ENCODE results near the gene HUS1B. TPM values are rescaled to one million over a fixed set of nuclear protein-coding genes. Genes with fewer than 3 reads are reported as not detected.
A peak's percentile ranks its signal among the peaks of the same experiment; 100 is the strongest.

HUS1B gene
- total and polyA plus RNA-seq, 2 of the 13 experiments (the other 11 are each of a cell fraction or from before 2014, with no cell fraction given) = 0.18 to 0.40 TPM

DNA sequence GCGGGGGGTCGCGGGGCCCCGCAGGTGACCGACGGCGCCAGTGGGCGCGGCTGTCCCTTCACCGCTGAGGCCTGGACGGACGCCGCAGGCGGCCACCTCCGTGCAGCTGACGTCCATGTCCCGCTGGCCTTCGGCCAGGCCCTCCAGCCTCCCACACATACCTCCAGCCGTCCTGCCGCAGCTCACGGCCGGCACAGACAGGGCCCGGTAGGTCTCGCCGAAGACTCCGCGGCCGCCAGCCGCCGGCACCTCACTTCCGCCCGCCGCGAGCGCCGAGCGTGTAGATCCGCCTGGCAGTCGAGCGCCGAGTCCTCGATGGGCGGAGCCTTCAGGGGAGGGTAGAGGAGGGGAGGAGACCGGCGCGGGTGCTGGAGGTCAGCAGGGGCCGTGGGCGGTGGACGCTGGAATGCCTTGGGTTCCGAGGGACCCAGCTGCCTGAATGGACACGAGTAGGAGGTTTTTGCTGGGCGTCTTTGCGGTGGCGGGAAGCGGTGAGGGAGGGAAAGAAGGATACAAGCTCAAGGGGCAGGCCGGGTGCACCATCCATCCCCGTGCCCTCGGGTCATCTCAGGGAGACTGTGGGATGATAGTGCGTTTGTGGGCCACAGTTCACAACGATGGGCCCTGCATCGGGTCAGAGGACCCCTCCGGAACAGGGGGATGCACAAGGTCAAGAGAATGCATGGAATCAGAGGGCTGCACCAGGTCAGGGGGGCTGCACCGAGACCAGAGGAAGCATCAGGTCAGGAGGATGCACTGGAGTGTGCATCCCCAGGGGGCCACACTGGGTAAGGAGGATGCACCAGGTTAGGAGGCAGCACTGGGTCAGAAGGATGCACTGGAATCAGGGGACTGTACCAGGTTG, 36.2 kb upstream of the HUS1B start, which contains the start of gene EXOC2 (continued):
- TF ChIP-seq, protein P1, sequence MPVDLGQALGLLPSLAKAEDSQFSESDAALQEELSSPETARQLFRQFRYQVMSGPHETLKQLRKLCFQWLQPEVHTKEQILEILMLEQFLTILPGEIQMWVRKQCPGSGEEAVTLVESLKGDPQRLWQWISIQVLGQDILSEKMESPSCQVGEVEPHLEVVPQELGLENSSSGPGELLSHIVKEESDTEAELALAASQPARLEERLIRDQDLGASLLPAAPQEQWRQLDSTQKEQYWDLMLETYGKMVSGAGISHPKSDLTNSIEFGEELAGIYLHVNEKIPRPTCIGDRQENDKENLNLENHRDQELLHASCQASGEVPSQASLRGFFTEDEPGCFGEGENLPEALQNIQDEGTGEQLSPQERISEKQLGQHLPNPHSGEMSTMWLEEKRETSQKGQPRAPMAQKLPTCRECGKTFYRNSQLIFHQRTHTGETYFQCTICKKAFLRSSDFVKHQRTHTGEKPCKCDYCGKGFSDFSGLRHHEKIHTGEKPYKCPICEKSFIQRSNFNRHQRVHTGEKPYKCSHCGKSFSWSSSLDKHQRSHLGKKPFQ (CRISPR knock-in tag; IDR thresholded peaks at IDR 0.05; ENCODE audit: insufficient replicate concordance) = peak; percentile 18
- peak; percentile 51; the same call in 1 of the 2 replicates for TF ChIP-seq PPARG (CRISPR knock-in tag; conservative IDR thresholded peaks at IDR 0.05)
- no peak for TF ChIP-seq ZNF530 (CRISPR knock-in tag; IDR thresholded peaks at IDR 0.05; ENCODE audit: low read depth)
- TF ChIP-seq ZFP36L2 (CRISPR knock-in tag; IDR thresholded peaks at IDR 0.05) = peak; percentile 87; the same call in 1 of the 2 replicates
- TF ChIP-seq RARG (CRISPR knock-in tag; IDR thresholded peaks at IDR 0.05; ENCODE audit: low read depth) = 0 out of 2 replicates have a peak, but pooled peaks have one; percentile 21
- no peak for TF ChIP-seq MTA3 (CRISPR knock-in tag; IDR thresholded peaks at IDR 0.05)
- peak; percentile 74; the same call in 1 of the 2 replicates for TF ChIP-seq ZNF780A (CRISPR knock-in tag; IDR thresholded peaks at IDR 0.05)
- TF ChIP-seq, protein P2, sequence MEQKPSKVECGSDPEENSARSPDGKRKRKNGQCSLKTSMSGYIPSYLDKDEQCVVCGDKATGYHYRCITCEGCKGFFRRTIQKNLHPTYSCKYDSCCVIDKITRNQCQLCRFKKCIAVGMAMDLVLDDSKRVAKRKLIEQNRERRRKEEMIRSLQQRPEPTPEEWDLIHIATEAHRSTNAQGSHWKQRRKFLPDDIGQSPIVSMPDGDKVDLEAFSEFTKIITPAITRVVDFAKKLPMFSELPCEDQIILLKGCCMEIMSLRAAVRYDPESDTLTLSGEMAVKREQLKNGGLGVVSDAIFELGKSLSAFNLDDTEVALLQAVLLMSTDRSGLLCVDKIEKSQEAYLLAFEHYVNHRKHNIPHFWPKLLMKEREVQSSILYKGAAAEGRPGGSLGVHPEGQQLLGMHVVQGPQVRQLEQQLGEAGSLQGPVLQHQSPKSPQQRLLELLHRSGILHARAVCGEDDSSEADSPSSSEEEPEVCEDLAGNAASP (CRISPR knock-in tag; IDR thresholded peaks at IDR 0.05; ENCODE audit: borderline replicate concordance) = peak; percentile 90
- TF ChIP-seq MBD4 (IDR thresholded peaks at IDR 0.05; ENCODE audit: borderline replicate concordance, low read length) = no peak
- peak; percentile 21; the same call in 1 of the 2 replicates for TF ChIP-seq ZNF891 (CRISPR knock-in tag; IDR thresholded peaks at IDR 0.05)
- no peak; the same call in 1 of the 2 replicates for TF ChIP-seq NCOA1 (CRISPR knock-in tag; IDR thresholded peaks at IDR 0.05)
- TF ChIP-seq, protein P3, sequence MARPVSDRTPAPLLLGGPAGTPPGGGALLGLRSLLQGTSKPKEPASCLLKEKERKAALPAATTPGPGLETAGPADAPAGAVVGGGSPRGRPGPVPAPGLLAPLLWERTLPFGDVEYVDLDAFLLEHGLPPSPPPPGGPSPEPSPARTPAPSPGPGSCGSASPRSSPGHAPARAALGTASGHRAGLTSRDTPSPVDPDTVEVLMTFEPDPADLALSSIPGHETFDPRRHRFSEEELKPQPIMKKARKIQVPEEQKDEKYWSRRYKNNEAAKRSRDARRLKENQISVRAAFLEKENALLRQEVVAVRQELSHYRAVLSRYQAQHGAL (CRISPR knock-in tag; IDR thresholded peaks at IDR 0.05; ENCODE audit: not compliant biosample characterization) = peak; percentile 69
- peak; percentile 55; the same call in 1 of the 2 replicates for TF ChIP-seq ZBTB21 (CRISPR knock-in tag; IDR thresholded peaks at IDR 0.05)
- no peak; the same call in 1 of the 2 replicates for TF ChIP-seq MAF1 (CRISPR knock-in tag; IDR thresholded peaks at IDR 0.05; ENCODE audit: borderline replicate concordance)
- TF ChIP-seq HNRNPK (IDR thresholded peaks at IDR 0.05; ENCODE audit: low read depth, low read length, poor library complexity, severe bottlenecking) = peak; percentile 93
- no peak for TF ChIP-seq ZNF136 (CRISPR knock-in tag; IDR thresholded peaks at IDR 0.05; ENCODE audit: low read depth)
- peak; percentile 92 for TF ChIP-seq RXRA (CRISPR knock-in tag; IDR thresholded peaks at IDR 0.05)
- peak; percentile 71 for TF ChIP-seq ZNF629 (CRISPR knock-in tag; conservative IDR thresholded peaks at IDR 0.05)
- peak; percentile 98 for TF ChIP-seq SIN3A (IDR thresholded peaks at IDR 0.05; ENCODE audit: borderline replicate concordance, low read depth, low read length)
- TF ChIP-seq, protein P4, sequence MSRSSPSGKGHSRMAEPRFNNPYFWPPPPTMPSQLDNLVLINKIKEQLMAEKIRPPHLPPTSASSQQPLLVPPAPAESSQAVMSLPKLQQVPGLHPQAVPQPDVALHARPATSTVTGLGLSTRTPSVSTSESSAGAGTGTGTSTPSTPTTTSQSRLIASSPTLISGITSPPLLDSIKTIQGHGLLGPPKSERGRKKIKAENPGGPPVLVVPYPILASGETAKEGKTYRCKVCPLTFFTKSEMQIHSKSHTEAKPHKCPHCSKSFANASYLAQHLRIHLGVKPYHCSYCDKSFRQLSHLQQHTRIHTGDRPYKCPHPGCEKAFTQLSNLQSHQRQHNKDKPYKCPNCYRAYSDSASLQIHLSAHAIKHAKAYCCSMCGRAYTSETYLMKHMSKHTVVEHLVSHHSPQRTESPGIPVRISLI (CRISPR knock-in tag; IDR thresholded peaks at IDR 0.05; ENCODE audit: borderline replicate concordance) = no peak
- no peak; the same call in 1 of the 2 replicates for TF ChIP-seq ZNF878 (CRISPR knock-in tag; IDR thresholded peaks at IDR 0.05)
- no peak; the same call in 1 of the 2 replicates for TF ChIP-seq CHCHD3 (CRISPR knock-in tag; IDR thresholded peaks at IDR 0.05)
- peak; percentile 56; the same call in 1 of the 2 replicates for TF ChIP-seq ZFP1 (CRISPR knock-in tag; IDR thresholded peaks at IDR 0.05)
- no peak for TF ChIP-seq TCF7L2 (IDR thresholded peaks at IDR 0.05; ENCODE audit: low read depth, low read length)
- peak; percentile 72; the same call in 1 of the 2 replicates for TF ChIP-seq ZNF124 (CRISPR knock-in tag; IDR thresholded peaks at IDR 0.05)
- TF ChIP-seq MED13 (CRISPR knock-in tag; IDR thresholded peaks at IDR 0.05) = peak; percentile 74
